HG02885 (cell line): Measurements from ENCODE around the gene CD6.

Experiments used
- ATAC-seq: cut with Tn5 transposase; IDR thresholded peaks from one replicate; pipeline ENCODE4 v1.9.1; 2021; ENCODE audit warnings: mild to moderate bottlenecking; ENCODE audit not compliant: unreplicated experiment, poor library complexity

The CD6 gene

GRCh38 chr11:61067782-61068446 lies 96.4 kb downstream of the CD6 start:
- ATAC-seq = no peak

GRCh38 chr11:61068581-61068980 lies 97.1 kb downstream of the CD6 start:
- no peak for ATAC-seq

- ATAC-seq = no peak
Observed at GRCh38 chr11:61069427-61069826, 97.9 kb downstream of the CD6 start.
